CD14-positive monocyte (primary cell): ENCODE data around the gene SPTSSB. TPM values are rescaled to one million over a fixed set of nuclear protein-coding genes. Genes with fewer than 3 reads are reported as not detected.

Experiments
- DNase-seq, 3 donors: peaks; one replicate each; pipeline ENCODE4 v3.0.0-alpha.2; 2011 to 2022
- H2AFZ ChIP-seq: 2 replicates; pipeline ENCODE4 v1.6.0; 2012; ENCODE audit warnings: mild to moderate bottlenecking, low read depth, low read length, inconsistent platforms; ENCODE audit not compliant: insufficient read depth, poor library complexity, severe bottlenecking
- H3K27ac ChIP-seq, 2 donors: 1 replicate in 1 of 2; 2 replicates in 1 of 2; pipeline ENCODE4 v1.5.1; 2012 to 2013; ENCODE audit warnings: low read length in 2 of 2, control low read depth in 1 of 2, inconsistent platforms in 1 of 2, low read depth in 1 of 2, mild to moderate bottlenecking in 1 of 2
- H3K27me3 ChIP-seq, 2 donors: one replicate each; pipeline versions ENCODE4 v1.6.0 to v1.6.1; 2011 to 2013; ENCODE audit warnings: low read length in 2 of 2; ENCODE audit not compliant: control insufficient read depth in 2 of 2, insufficient read depth in 2 of 2
- H3K36me3 ChIP-seq, 2 donors: replicated peaks in 1 of 2; 1 replicate in 1 of 2; 2 replicates in 1 of 2; pipeline versions ENCODE4 v1.5.1 to v1.6.1; 2012 to 2013; ENCODE audit warnings: low read length in 2 of 2, control low read depth in 1 of 2, inconsistent platforms in 1 of 2, mild to moderate bottlenecking in 1 of 2; ENCODE audit not compliant: insufficient read depth in 2 of 2, control insufficient read depth in 1 of 2
- H3K4me1 ChIP-seq, 2 donors: 1 replicate in 1 of 2; 2 replicates in 1 of 2; pipeline versions ENCODE4 v1.5.1 to v1.6.1; 2012 to 2013; ENCODE audit warnings: low read length in 2 of 2, control low read depth in 1 of 2, inconsistent platforms in 1 of 2, mild to moderate bottlenecking in 1 of 2, moderate library complexity in 1 of 2; ENCODE audit not compliant: insufficient read depth in 2 of 2, control insufficient read depth in 1 of 2
- H3K4me2 ChIP-seq: replicated peaks from 2 replicates; pipeline ENCODE3; 2012; ENCODE audit warnings: low read length, moderate library complexity, mild to moderate bottlenecking; ENCODE audit not compliant: poor library complexity, severe bottlenecking; ENCODE audit errors: extremely low read depth
- H3K4me3 ChIP-seq, 3 experiments: fragments of 200-600 bp in 1 of 3; sonication (generic) in 1 of 3; replicated peaks in 1 of 3; 1 replicate in 2 of 3; 2 replicates in 1 of 3; pipeline ENCODE4 v1.5.1; 2011 to 2013; ENCODE audit warnings: low read length in 3 of 3, mild to moderate bottlenecking in 3 of 3, control low read depth in 2 of 3, low read depth in 2 of 3, inconsistent platforms in 1 of 3, moderate library complexity in 1 of 3
- H3K79me2 ChIP-seq: 2 replicates; pipeline ENCODE4 v1.6.0; 2012; ENCODE audit warnings: mild to moderate bottlenecking, control low read depth, inconsistent platforms, low read length, moderate library complexity; ENCODE audit not compliant: insufficient read depth
- H3K9ac ChIP-seq: 2 replicates; pipeline ENCODE4 v1.6.0; 2017; ENCODE audit warnings: low read length, mild to moderate bottlenecking; ENCODE audit not compliant: insufficient read depth, poor library complexity, severe bottlenecking
- H3K9me3 ChIP-seq, 2 donors: replicated peaks in 1 of 2; 1 replicate in 1 of 2; 2 replicates in 1 of 2; pipeline versions ENCODE4 v1.5.1 to v1.6.1; 2012 to 2013; ENCODE audit warnings: low read length in 2 of 2, control low read depth in 1 of 2; ENCODE audit not compliant: control insufficient read depth in 1 of 2, insufficient read depth in 1 of 2
- H4K20me1 ChIP-seq: 2 replicates; pipeline ENCODE4 v1.6.0; 2012; ENCODE audit warnings: mild to moderate bottlenecking, low read length, control low read depth, moderate library complexity; ENCODE audit not compliant: insufficient read depth
- H3K27ac Mint-ChIP-seq, 7 donors: one replicate each; pipeline ENCODE4 v1.8.0; 2020; ENCODE audit warnings: mild to moderate bottlenecking in 7 of 7, mixed read lengths in 7 of 7, moderate library complexity in 6 of 7, inconsistent platforms in 2 of 7
- H3K27me3 Mint-ChIP-seq, 3 donors: one replicate each; pipeline ENCODE4 v1.8.0; 2021 to 2022; ENCODE audit warnings: low read depth in 3 of 3, mild to moderate bottlenecking in 3 of 3, mixed read lengths in 3 of 3, moderate library complexity in 3 of 3, inconsistent platforms in 1 of 3
- H3K36me3 Mint-ChIP-seq, 2 donors: one replicate each; pipeline ENCODE4 v1.8.0; 2020; ENCODE audit warnings: mixed read lengths in 2 of 2, inconsistent platforms in 1 of 2, mild to moderate bottlenecking in 1 of 2
- H3K4me1 Mint-ChIP-seq: one replicate; pipeline ENCODE4 v1.8.0; 2020; ENCODE audit warnings: mild to moderate bottlenecking, mixed read lengths
- H3K4me3 Mint-ChIP-seq, 2 donors: one replicate each; pipeline ENCODE4 v1.8.0; 2020; ENCODE audit warnings: mild to moderate bottlenecking in 2 of 2, mixed read lengths in 2 of 2, moderate library complexity in 1 of 2
- H3K9me3 Mint-ChIP-seq, 7 donors: one replicate each; pipeline ENCODE4 v1.8.0; 2020 to 2022; ENCODE audit warnings: mixed read lengths in 7 of 7, mild to moderate bottlenecking in 6 of 7, moderate library complexity in 6 of 7, inconsistent platforms in 2 of 7
- WGBS: methylation state at CpG from one replicate; pipeline ENCODE4 v1.1.5; 2013; ENCODE audit warnings: missing lambda C conversion rate; ENCODE audit not compliant: insufficient coverage; 5-methylcytosine and 5-hydroxymethylcytosine counted together
- intact Hi-C, 2 donors: fragments of 100-400 bp; cut with micrococcal nuclease; formaldehyde crosslinking; loops; one replicate each; pipeline versions ENCODE4 v1.15.0 to v1.15.1; 2023
- polyA plus RNA-seq, 3 donors: library from polyadenylated mRNA; depleted of rRNA in 1 of 3; unstranded in 2 of 3; stranded (reverse) in 1 of 3; fragments of 300-500 nt in 2 of 3; fragments of >200 nt in 1 of 3; fragmentation: Illumina TruSeq in 2 of 3; gene quantifications; 1 replicate in 2 of 3; 2 replicates in 1 of 3; pipeline ENCODE4 v1.2.3, GENCODE V29; 2012 to 2021
- TF ChIP-seq, protein P1 (sequence below): fragments of 200-600 bp; IDR thresholded peaks from one replicate; pipeline ENCODE4 v1.8.0; 2022; ENCODE audit warnings: antibody characterized with exemption, mild to moderate bottlenecking

Gene SPTSSB
- polyA plus RNA-seq, 3 donors, result not detected

DNA sequence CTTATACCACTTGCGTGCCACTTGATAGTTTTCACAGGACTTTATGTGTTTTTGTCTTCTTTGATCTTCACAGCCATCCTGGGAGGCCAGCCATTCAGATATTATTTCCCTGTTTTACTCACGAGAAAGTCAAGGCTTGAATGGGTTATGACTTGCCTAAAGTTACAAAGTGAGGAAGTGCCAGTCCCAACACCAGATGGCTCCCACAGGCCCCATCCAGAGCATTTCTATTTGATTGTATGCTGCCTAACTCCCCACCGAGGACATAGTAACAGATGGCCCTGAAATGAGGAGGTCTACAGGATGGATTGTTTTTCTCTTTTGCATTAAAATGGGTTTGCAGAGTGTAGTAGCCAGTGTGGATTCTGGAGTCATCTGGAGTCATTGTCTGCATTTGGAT lies 74.5 kb downstream of the SPTSSB start:
- no peaks in the 10 kb centered on the region for H4K20me1 ChIP-seq
- no peak for DNase-seq
- H3K9ac ChIP-seq, result no peak overlapping the region
- H3K4me1 ChIP-seq, result no peaks in the 10 kb centered on the region
- no peaks in the 10 kb centered on the region for H3K36me3 Mint-ChIP-seq
- H3K9me3 ChIP-seq, result peaks cover 8 to 23% of the 10 kb centered on the region in 2 donors
- H3K27ac ChIP-seq, result no peak overlapping the region
- no peaks in the 10 kb centered on the region for H3K4me1 Mint-ChIP-seq
- intact Hi-C loops, result no loop called here
- peaks cover 0 to 2% (median 1%) of the 10 kb centered on the region in 3 donors for H3K27me3 Mint-ChIP-seq
- no peaks in the 10 kb centered on the region for H3K79me2 ChIP-seq
- H3K4me2 ChIP-seq, result no peak overlapping the region
- no peak overlapping the region for H3K4me3 Mint-ChIP-seq
- peaks cover 8 to 27% (median 18%) of the 10 kb centered on the region in 7 donors for H3K9me3 Mint-ChIP-seq
- H3K27me3 ChIP-seq, result no peaks in the 10 kb centered on the region
- no peaks in the 10 kb centered on the region for H3K36me3 ChIP-seq
- H3K4me3 ChIP-seq, result no peak overlapping the region
- H2AFZ ChIP-seq, result no peak overlapping the region
- no CpG with 5 or more reads among the region's 3 CpGs for WGBS
- TF ChIP-seq, protein P1, sequence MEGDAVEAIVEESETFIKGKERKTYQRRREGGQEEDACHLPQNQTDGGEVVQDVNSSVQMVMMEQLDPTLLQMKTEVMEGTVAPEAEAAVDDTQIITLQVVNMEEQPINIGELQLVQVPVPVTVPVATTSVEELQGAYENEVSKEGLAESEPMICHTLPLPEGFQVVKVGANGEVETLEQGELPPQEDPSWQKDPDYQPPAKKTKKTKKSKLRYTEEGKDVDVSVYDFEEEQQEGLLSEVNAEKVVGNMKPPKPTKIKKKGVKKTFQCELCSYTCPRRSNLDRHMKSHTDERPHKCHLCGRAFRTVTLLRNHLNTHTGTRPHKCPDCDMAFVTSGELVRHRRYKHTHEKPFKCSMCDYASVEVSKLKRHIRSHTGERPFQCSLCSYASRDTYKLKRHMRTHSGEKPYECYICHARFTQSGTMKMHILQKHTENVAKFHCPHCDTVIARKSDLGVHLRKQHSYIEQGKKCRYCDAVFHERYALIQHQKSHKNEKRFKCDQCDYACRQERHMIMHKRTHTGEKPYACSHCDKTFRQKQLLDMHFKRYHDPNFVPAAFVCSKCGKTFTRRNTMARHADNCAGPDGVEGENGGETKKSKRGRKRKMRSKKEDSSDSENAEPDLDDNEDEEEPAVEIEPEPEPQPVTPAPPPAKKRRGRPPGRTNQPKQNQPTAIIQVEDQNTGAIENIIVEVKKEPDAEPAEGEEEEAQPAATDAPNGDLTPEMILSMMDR, result no peak
- H3K27ac Mint-ChIP-seq, result no peak overlapping the region

DNA sequence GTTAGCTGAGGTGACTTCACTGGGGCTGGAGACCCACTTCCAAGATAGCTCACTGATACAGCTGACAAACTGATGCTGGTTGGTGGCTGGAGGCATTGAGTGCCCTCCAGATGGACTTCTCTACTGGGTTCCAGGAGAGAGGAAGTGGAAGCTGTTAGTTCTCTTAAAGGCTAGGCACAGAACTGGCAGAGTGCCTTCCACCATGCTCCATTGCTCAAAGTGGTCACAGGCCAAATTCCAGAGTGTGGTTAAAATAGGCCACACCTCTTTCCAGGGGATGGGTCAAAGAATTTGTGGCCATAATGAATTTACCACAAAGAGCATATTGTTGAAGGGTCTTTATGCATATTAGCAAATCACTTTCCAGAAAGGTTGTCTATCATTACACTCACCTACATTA lies 76.0 kb downstream of the SPTSSB start:
- peaks cover 8 to 27% (median 20%) of the 10 kb centered on the region in 7 donors for H3K9me3 Mint-ChIP-seq

More for the DNA sequence above, 76.0 kb downstream of the SPTSSB start:
- Histone ChIP-seq H3K27ac (no peak overlapping the region), H4K20me1 (no peaks in the 10 kb centered on the region), H3K4me1 (no peaks in the 10 kb centered on the region), H3K36me3 (no peaks in the 10 kb centered on the region), H3K4me3 (no peak overlapping the region), H3K9ac (no peak overlapping the region), H3K79me2 (no peaks in the 10 kb centered on the region), H2AFZ (no peak overlapping the region), H3K9me3 (peaks cover 8 to 23% of the 10 kb centered on the region in 2 donors), H3K4me2 (no peak overlapping the region), H3K27me3 (no peaks in the 10 kb centered on the region)
- H3K27me3 Mint-ChIP-seq, result peaks cover 0 to 2% (median 1%) of the 10 kb centered on the region in 3 donors
- TF ChIP-seq, protein P1, result no peak
- DNase-seq, result no peak
- H3K36me3 Mint-ChIP-seq, result no peaks in the 10 kb centered on the region
- H3K4me3 Mint-ChIP-seq, result no peak overlapping the region
- H3K4me1 Mint-ChIP-seq, result no peaks in the 10 kb centered on the region
- intact Hi-C loops, result no loop called here
- H3K27ac Mint-ChIP-seq, result no peak overlapping the region

Other genes starting within 250 kb of the SPTSSB start
- gene NMD3, start 150.2 kb downstream of the SPTSSB start, polyA plus RNA-seq, result 10 to 100 TPM; 16.8 to 30.0 (median 20.7) TPM
- not detected for gene OTOL1, start 125.3 kb upstream of the SPTSSB start, polyA plus RNA-seq